GM12878 (cell line): ENCODE data around the gene PIP4K2B.
A peak's percentile ranks its signal among the peaks of the same experiment; 100 is the strongest.

Experiments used
- CHD2 ChIP-seq: IDR thresholded peaks from 2 replicates; pipeline ENCODE4 v1.6.1; 2011; ENCODE audit warnings: low read depth, low read length, improper control_type of control experiment, borderline replicate concordance
- DPF2 ChIP-seq: fragments of 450-650 bp; IDR thresholded peaks from 2 replicates; pipeline ENCODE4 v1.6.1; 2017; ENCODE audit warnings: mild to moderate bottlenecking
- EP300 ChIP-seq, 2 experiments: fragments of 150-350 bp in 1 of 2; IDR thresholded peaks; 2 replicates each; pipeline ENCODE4 v1.6.1; 2011 to 2012; ENCODE audit warnings: low read depth in 2 of 2, low read length in 2 of 2, borderline replicate concordance in 1 of 2, improper control_type of control experiment in 1 of 2, inconsistent platforms in 1 of 2; ENCODE audit not compliant: control insufficient read depth in 1 of 2
- ESRRA ChIP-seq: IDR thresholded peaks from 2 replicates; pipeline ENCODE4 v1.6.1; 2012; ENCODE audit warnings: mild to moderate bottlenecking, low read length, improper control_type of control experiment
- HDGF ChIP-seq: fragments of 450-650 bp; IDR thresholded peaks from 2 replicates; pipeline ENCODE4 v1.6.1; 2016; ENCODE audit warnings: antibody characterized with exemption
- NFIC ChIP-seq: IDR thresholded peaks from 2 replicates; pipeline ENCODE4 v1.6.1; 2012; ENCODE audit warnings: low read depth, mild to moderate bottlenecking, inconsistent platforms, low read length, moderate library complexity
- POLR2A ChIP-seq: IDR thresholded peaks from 2 replicates; pipeline ENCODE4 v1.6.1; 2011; ENCODE audit warnings: low read depth, mild to moderate bottlenecking, low read length
- RFX5 ChIP-seq: IDR thresholded peaks from 2 replicates; pipeline ENCODE4 v1.6.1; 2011; ENCODE audit warnings: low read depth, low read length, improper control_type of control experiment
- TBL1XR1 ChIP-seq: IDR thresholded peaks from 2 replicates; pipeline ENCODE4 v1.6.1; 2012; ENCODE audit warnings: low read depth, low read length, improper control_type of control experiment
- TF ChIP-seq, protein P1 (sequence below): IDR thresholded peaks from 2 replicates; pipeline ENCODE4 v1.6.1; 2012; ENCODE audit warnings: low read depth, low read length, improper control_type of control experiment

GRCh38 chr17:38751808-38752307 is 47.5 kb downstream of the PIP4K2B start:
- TF ChIP-seq POLR2A, result no peak
- TF ChIP-seq EP300 (IDR thresholded peaks at IDR 0.05; ENCODE audit: borderline replicate concordance in 1 of 2, control insufficient read depth in 1 of 2, low read depth in 2 of 2, low read length in 2 of 2), result 0 out of 4 replicates have a peak, but pooled peaks of 1 of the 2 experiments have one; percentile 7
- TF ChIP-seq, protein P1, sequence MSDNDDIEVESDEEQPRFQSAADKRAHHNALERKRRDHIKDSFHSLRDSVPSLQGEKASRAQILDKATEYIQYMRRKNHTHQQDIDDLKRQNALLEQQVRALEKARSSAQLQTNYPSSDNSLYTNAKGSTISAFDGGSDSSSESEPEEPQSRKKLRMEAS, result no peak
- no peak for TF ChIP-seq RFX5
- TF ChIP-seq DPF2, result no peak; the same call in none of the 2 replicates
- TF ChIP-seq TBL1XR1, result peak; percentile 85; the same call in 1 of the 2 replicates
- no peak for TF ChIP-seq ESRRA
- TF ChIP-seq HDGF, result no peak
- TF ChIP-seq NFIC, result 0 out of 2 replicates have a peak, but pooled peaks have one; percentile 50
- TF ChIP-seq CHD2, result no peak
